HepG2 (cell line): ENCODE data around the gene TXNIP.

Experiments used
- CREB3 ChIP-seq: sonication (generic); formaldehyde crosslinking; IDR thresholded peaks from 2 replicates; pipeline ENCODE4 v1.5.0; 2020; ENCODE audit warnings: missing genetic modification reagents
- CTCF ChIP-seq: sonication (generic); formaldehyde crosslinking; IDR thresholded peaks from 2 replicates; pipeline ENCODE4 v1.5.0; 2020; ENCODE audit warnings: mild to moderate bottlenecking, missing genetic modification reagents, moderate library complexity
- MEIS1 ChIP-seq: sonication (generic); formaldehyde crosslinking; IDR thresholded peaks from 2 replicates; pipeline ENCODE4 v1.9.0; 2021; ENCODE audit warnings: mild to moderate bottlenecking, missing genetic modification reagents, moderate library complexity, borderline replicate concordance
- MXI1 ChIP-seq: IDR thresholded peaks from 3 replicates; pipeline ENCODE4 v1.6.1; 2012; ENCODE audit warnings: low read depth, low read length, inconsistent platforms, borderline replicate concordance
- NFIC ChIP-seq: IDR thresholded peaks from 2 replicates; pipeline ENCODE4 v1.6.1; 2012; ENCODE audit warnings: mild to moderate bottlenecking, low read length, inconsistent platforms
- POLR2A ChIP-seq, 2 experiments: IDR thresholded peaks; 2 replicates each; pipeline ENCODE4 v1.6.1; 2011; ENCODE audit warnings: low read depth in 2 of 2, low read length in 2 of 2, mild to moderate bottlenecking in 1 of 2, moderate library complexity in 1 of 2; ENCODE audit not compliant: insufficient read depth in 1 of 2
- SOX6 ChIP-seq, 2 experiments: fragments of 450-650 bp in 1 of 2; sonication (generic) in 1 of 2; formaldehyde crosslinking in 1 of 2; IDR thresholded peaks; 2 replicates each; pipeline versions ENCODE4 v1.4.0 to v1.6.1; 2017 to 2020; ENCODE audit warnings: antibody characterized with exemption in 1 of 2, mild to moderate bottlenecking in 1 of 2, missing genetic modification reagents in 1 of 2
- U2AF1 ChIP-seq: fragments of 200-400 bp; formaldehyde crosslinking; optimal IDR thresholded peaks from 2 replicates; pipeline ENCODE3; 2017; ENCODE audit warnings: mild to moderate bottlenecking, low read depth, low read length
- ZBTB43 ChIP-seq: sonication (generic); formaldehyde crosslinking; conservative IDR thresholded peaks from 2 replicates; pipeline ENCODE4 v1.4.0; 2020; ENCODE audit warnings: missing genetic modification reagents
- ZFP90 ChIP-seq: sonication (generic); formaldehyde crosslinking; IDR thresholded peaks from 2 replicates; pipeline ENCODE4 v1.8.0; 2022; ENCODE audit warnings: missing genetic modification reagents, mild to moderate bottlenecking, inconsistent platforms, borderline replicate concordance
- ZNF256 ChIP-seq: sonication (generic); formaldehyde crosslinking; conservative IDR thresholded peaks from 2 replicates; pipeline ENCODE4 v1.4.0; 2020; ENCODE audit warnings: missing genetic modification reagents
- ZNF629 ChIP-seq: sonication (generic); formaldehyde crosslinking; conservative IDR thresholded peaks from 2 replicates; pipeline ENCODE4 v1.5.0; 2020; ENCODE audit warnings: missing genetic modification reagents

- TF ChIP-seq MEIS1 (CRISPR knock-in tag) (no peak), U2AF1 (no peak), MXI1 (no peak), SOX6 (IDR thresholded peaks at IDR 0.05) (no peak), SOX6 (CRISPR knock-in tag; IDR thresholded peaks at IDR 0.05) (no peak), ZBTB43 (no peak), ZNF629 (CRISPR knock-in tag) (no peak), CREB3 (CRISPR knock-in tag) (no peak), ZFP90 (CRISPR knock-in tag) (no peak), ZNF256 (no peak), POLR2A (IDR thresholded peaks at IDR 0.05; ENCODE audit: insufficient read depth in 1 of 2, low read depth in 2 of 2, low read length in 2 of 2) (no peak), NFIC (no peak), CTCF (CRISPR knock-in tag) (no peak)
Measured at GRCh38 chr1:145990249-145990855, 6.0 kb downstream of the TXNIP start.
